GM12878 (cell line): ENCODE data around the gene NAA25.
"Not testable (repeated sequence)": the region's sequence is repeated elsewhere in the genome, so short reads cannot be mapped to it uniquely, and the experiment has no call there.

ENCODE experiments used
- BHLHE40 ChIP-seq, 2 experiments: fragments of 450-650 bp in 1 of 2; IDR thresholded peaks; 2 replicates each; pipeline ENCODE4 v1.6.1; 2011 to 2017; ENCODE audit warnings: low read depth in 2 of 2, borderline replicate concordance in 1 of 2, improper control_type of control experiment in 1 of 2, low read length in 1 of 2, mild to moderate bottlenecking in 1 of 2
- CREB1 ChIP-seq: IDR thresholded peaks from 2 replicates; pipeline ENCODE4 v1.6.1; 2012; ENCODE audit warnings: low read depth, mild to moderate bottlenecking, inconsistent platforms
- SIN3A ChIP-seq: IDR thresholded peaks from 2 replicates; pipeline ENCODE4 v1.6.1; 2012; ENCODE audit warnings: low read depth, low read length, improper control_type of control experiment
- SIX5 ChIP-seq: IDR thresholded peaks from 2 replicates; pipeline ENCODE4 v1.6.1; 2011; ENCODE audit warnings: mild to moderate bottlenecking, low read depth, low read length, moderate library complexity; ENCODE audit not compliant: severe bottlenecking
- WRNIP1 ChIP-seq: IDR thresholded peaks from 2 replicates; pipeline ENCODE4 v1.6.1; 2011; ENCODE audit warnings: low read depth, low read length, improper control_type of control experiment, borderline replicate concordance
- TF ChIP-seq, protein P1 (sequence below), 3 experiments: IDR thresholded peaks in 2 of 3; conservative IDR thresholded peaks in 1 of 3; 2 replicates each; pipeline ENCODE4 v1.5.1; 2011; ENCODE audit warnings: low read depth in 3 of 3, low read length in 3 of 3, mild to moderate bottlenecking in 3 of 3, control low read depth in 2 of 3, moderate library complexity in 2 of 3, inconsistent platforms in 1 of 3, mixed read lengths in 1 of 3; ENCODE audit not compliant: control insufficient read depth in 2 of 3, insufficient read depth in 1 of 3; ENCODE audit errors: extremely low read depth in 1 of 3
- TF ChIP-seq, protein P2 (sequence below): fragments of 450-650 bp; IDR thresholded peaks from 2 replicates; pipeline ENCODE4 v1.6.1; 2017; ENCODE audit warnings: mild to moderate bottlenecking

DNA sequence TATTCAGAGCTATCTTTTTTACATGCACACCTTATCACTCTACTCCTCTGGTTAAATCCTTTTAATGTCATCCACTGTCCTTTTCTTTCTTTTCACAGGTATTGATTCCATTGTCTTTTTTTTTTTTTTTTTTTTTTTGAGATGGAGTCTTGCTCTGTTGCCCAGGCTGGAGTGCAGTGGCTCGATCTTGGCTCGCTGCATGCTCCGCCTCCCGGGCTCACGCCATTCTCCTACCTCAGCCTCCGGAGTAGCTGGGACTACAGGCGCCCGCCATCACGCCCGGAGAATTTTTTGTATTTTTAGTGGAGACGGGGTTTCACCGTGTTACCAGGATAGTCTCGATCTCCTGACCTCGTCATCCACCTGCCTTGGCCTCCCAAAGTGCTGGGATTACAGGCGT, 8.1 kb downstream of the NAA25 start:
- TF ChIP-seq, protein P1, sequence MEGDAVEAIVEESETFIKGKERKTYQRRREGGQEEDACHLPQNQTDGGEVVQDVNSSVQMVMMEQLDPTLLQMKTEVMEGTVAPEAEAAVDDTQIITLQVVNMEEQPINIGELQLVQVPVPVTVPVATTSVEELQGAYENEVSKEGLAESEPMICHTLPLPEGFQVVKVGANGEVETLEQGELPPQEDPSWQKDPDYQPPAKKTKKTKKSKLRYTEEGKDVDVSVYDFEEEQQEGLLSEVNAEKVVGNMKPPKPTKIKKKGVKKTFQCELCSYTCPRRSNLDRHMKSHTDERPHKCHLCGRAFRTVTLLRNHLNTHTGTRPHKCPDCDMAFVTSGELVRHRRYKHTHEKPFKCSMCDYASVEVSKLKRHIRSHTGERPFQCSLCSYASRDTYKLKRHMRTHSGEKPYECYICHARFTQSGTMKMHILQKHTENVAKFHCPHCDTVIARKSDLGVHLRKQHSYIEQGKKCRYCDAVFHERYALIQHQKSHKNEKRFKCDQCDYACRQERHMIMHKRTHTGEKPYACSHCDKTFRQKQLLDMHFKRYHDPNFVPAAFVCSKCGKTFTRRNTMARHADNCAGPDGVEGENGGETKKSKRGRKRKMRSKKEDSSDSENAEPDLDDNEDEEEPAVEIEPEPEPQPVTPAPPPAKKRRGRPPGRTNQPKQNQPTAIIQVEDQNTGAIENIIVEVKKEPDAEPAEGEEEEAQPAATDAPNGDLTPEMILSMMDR (IDR thresholded peaks at IDR 0.05 in 2 of 3, conservative IDR thresholded peaks at IDR 0.05 in 1 of 3; ENCODE audit: control insufficient read depth in 2 of 3, extremely low read depth in 1 of 3, insufficient read depth in 1 of 3, low read depth in 3 of 3, low read length in 3 of 3): not testable (repeated sequence)
- TF ChIP-seq CREB1; BHLHE40 (IDR thresholded peaks at IDR 0.05; ENCODE audit: borderline replicate concordance in 1 of 2, low read depth in 2 of 2, low read length in 1 of 2); SIN3A; WRNIP1; SIX5: not testable (repeated sequence)
- TF ChIP-seq, protein P2, sequence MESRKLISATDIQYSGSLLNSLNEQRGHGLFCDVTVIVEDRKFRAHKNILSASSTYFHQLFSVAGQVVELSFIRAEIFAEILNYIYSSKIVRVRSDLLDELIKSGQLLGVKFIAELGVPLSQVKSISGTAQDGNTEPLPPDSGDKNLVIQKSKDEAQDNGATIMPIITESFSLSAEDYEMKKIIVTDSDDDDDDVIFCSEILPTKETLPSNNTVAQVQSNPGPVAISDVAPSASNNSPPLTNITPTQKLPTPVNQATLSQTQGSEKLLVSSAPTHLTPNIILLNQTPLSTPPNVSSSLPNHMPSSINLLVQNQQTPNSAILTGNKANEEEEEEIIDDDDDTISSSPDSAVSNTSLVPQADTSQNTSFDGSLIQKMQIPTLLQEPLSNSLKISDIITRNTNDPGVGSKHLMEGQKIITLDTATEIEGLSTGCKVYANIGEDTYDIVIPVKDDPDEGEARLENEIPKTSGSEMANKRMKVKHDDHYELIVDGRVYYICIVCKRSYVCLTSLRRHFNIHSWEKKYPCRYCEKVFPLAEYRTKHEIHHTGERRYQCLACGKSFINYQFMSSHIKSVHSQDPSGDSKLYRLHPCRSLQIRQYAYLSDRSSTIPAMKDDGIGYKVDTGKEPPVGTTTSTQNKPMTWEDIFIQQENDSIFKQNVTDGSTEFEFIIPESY: not testable (repeated sequence)
